Upper lobe of left lung (tissue), 6 donors: ENCODE measurements around the gene GLS. TPM values are rescaled to one million over a fixed set of nuclear protein-coding genes. Genes with fewer than 3 reads are reported as not detected.
"Not testable (repeated sequence)": the region's sequence is repeated elsewhere in the genome, so short reads cannot be mapped to it uniquely, and the experiment has no call there.

Experiments used
- ATAC-seq, 2 donors: fragments of 200-7000 bp; cut with Tn5 transposase; one replicate each; pipeline ENCODE4 v1.9.1; 2022; ENCODE audit warnings: mild to moderate bottlenecking in 2 of 2, moderate library complexity in 2 of 2; ENCODE audit not compliant: low FRiP score in 2 of 2
- DNase-seq, 2 donors: peaks; one replicate each; pipeline ENCODE4 v3.0.0-alpha.2; 2019 to 2020
- H3K27ac ChIP-seq, 4 donors: fragments of 200-600 bp; sonication (generic); one replicate each; pipeline ENCODE4 v1.5.1; 2016 to 2019
- H3K27me3 ChIP-seq, 4 donors: fragments of 200-600 bp; sonication (generic); one replicate each; pipeline ENCODE4 v1.5.1; 2017 to 2019
- H3K36me3 ChIP-seq, 4 donors: fragments of 200-600 bp; sonication (generic); one replicate each; pipeline ENCODE4 v1.5.1; 2016 to 2019
- H3K4me1 ChIP-seq, 4 donors: fragments of 200-600 bp; sonication (generic); one replicate each; pipeline ENCODE4 v1.5.1; 2018 to 2019
- H3K4me3 ChIP-seq, 4 donors: fragments of 200-600 bp; sonication (generic); one replicate each; pipeline ENCODE4 v1.5.1; 2017 to 2019; ENCODE audit warnings: mild to moderate bottlenecking in 2 of 4, moderate library complexity in 1 of 4
- H3K9me3 ChIP-seq, 4 donors: fragments of 200-600 bp; sonication (generic); one replicate each; pipeline ENCODE4 v1.5.1; 2018 to 2019
- EP300 ChIP-seq, 4 donors: sonication (generic); formaldehyde crosslinking; IDR thresholded peaks; one replicate each; pipeline ENCODE4 v1.5.1; 2017; ENCODE audit warnings: antibody characterized with exemption in 4 of 4, control low read depth in 2 of 4
- POLR2A ChIP-seq, 4 donors: fragments of 450-650 bp; IDR thresholded peaks; one replicate each; pipeline ENCODE4 v1.5.1; 2016 to 2017; ENCODE audit warnings: antibody characterized with exemption in 4 of 4, mild to moderate bottlenecking in 2 of 4
- POLR2AphosphoS5 ChIP-seq, 2 donors: sonication (generic); formaldehyde crosslinking; IDR thresholded peaks; one replicate each; pipeline ENCODE4 v1.5.1; 2017; ENCODE audit warnings: antibody characterized with exemption in 2 of 2
- WGBS, 2 donors: methylation state at CpG; one replicate each; pipeline ENCODE4 v1.1.5; 2017 to 2018; 5-methylcytosine and 5-hydroxymethylcytosine counted together
- total RNA-seq, 6 donors: library from RNA; depleted of rRNA in 4 of 6; stranded (reverse); fragments of >200 nt in 4 of 6; gene quantifications; one replicate each; pipeline versions ENCODE4 v1.1.0 to v1.2.1, GENCODE V29; 2016 to 2021
- TF ChIP-seq, protein P1 (sequence below), 6 experiments: fragments of 450-650 bp in 4 of 6; fragments of 200-600 bp in 2 of 6; sonication (generic) in 2 of 6; IDR thresholded peaks; one replicate each; pipeline ENCODE4 v1.5.1; 2016 to 2019; ENCODE audit warnings: antibody characterized with exemption in 6 of 6
- donor health status: DM: no; HTN: no; CAD: no; lungs with moderate emphysema.
- donor health status: DM: no; HTN: yes; CAD: no; lungs with severe emphysema.

Gene GLS
- total RNA-seq, 6 donors from 2014 or later, result 126 to 401 (median 189) TPM

DNA sequence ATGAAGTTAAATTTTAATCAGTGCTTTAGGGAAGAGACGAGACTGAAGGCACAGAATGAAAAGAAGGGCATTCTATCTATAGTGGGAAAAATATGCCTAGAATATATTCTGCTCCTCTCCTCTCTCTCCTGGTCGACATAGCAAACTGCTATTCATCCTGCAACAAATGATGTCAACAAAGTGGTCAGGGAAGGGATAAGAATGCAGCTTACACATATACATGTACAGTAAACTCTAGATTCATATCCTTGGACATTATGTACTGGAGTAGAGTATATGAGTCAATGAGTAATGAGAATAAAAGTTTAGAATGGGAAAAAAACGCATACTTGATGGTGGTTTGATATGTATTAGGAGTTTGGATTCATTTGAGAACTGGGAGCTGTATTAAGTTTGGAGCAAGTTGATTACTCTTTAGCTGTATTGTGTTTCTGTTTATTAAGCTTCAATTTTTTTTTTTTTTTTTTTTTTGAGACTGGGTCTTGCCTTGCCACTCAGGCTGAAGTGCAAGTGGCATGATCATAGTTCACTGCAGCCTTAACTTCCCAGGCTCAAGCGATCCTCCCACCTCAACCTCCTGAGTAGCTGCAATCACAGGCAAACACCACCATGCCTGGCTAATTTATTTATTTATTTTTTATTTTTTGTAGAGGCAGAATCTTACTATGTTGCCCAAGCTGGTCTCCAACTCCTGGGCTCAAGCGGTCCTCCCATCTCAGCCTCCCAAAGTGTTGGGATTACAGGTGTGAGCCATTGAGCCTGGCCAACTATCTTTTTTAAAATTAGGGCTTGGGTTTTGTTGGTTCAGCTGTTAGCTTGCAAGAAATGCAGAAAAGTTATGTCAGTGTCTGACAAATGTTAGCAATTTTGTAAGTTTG is 79.5 kb downstream of the GLS start:
- no peak overlapping the region for H3K27ac ChIP-seq
- TF ChIP-seq POLR2A (IDR thresholded peaks at IDR 0.05) (no peak), EP300 (IDR thresholded peaks at IDR 0.05) (no peak), POLR2AphosphoS5 (IDR thresholded peaks at IDR 0.05) (no peak)
- TF ChIP-seq, protein P1, sequence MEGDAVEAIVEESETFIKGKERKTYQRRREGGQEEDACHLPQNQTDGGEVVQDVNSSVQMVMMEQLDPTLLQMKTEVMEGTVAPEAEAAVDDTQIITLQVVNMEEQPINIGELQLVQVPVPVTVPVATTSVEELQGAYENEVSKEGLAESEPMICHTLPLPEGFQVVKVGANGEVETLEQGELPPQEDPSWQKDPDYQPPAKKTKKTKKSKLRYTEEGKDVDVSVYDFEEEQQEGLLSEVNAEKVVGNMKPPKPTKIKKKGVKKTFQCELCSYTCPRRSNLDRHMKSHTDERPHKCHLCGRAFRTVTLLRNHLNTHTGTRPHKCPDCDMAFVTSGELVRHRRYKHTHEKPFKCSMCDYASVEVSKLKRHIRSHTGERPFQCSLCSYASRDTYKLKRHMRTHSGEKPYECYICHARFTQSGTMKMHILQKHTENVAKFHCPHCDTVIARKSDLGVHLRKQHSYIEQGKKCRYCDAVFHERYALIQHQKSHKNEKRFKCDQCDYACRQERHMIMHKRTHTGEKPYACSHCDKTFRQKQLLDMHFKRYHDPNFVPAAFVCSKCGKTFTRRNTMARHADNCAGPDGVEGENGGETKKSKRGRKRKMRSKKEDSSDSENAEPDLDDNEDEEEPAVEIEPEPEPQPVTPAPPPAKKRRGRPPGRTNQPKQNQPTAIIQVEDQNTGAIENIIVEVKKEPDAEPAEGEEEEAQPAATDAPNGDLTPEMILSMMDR (IDR thresholded peaks at IDR 0.05), result no peak
- no peaks in the 10 kb centered on the region for H3K27me3 ChIP-seq
- peaks cover 0 to 5% (median 2%) of the 10 kb centered on the region in 4 donors for H3K9me3 ChIP-seq
- H3K36me3 ChIP-seq, result peaks cover 2 to 38% (median 17%) of the 10 kb centered on the region in 4 donors
- no peak for ATAC-seq
- no peak overlapping the region for H3K4me3 ChIP-seq
- WGBS, 2 donors, result 80 to 81% methylated on average over 5 of the region's 5 CpGs
- H3K4me1 ChIP-seq, result peaks cover 0 to 5% (median 0%) of the 10 kb centered on the region in 4 donors
- no peak for DNase-seq

DNA sequence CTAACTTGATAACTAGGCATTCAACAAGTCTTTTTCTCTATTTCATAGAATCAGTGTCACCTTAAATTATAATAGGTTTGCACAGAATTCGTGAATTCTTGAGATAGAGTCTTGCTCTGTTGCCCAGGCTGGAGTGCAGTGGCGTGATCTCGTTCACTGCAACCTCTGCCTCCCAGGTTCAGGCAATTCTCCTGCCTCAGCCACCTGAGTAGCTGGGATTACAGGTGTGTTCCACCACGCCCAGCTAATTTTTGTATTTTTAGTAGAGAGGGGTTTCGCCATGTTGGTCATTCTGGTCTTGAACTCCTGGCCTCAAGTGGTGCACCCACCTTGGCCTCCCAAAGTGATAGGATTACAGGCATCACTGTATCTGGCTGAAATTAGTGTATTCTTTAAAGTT is 80.5 kb downstream of the GLS start:
- H3K36me3 ChIP-seq, result peaks cover 8 to 48% (median 22%) of the 10 kb centered on the region in 4 donors

DNA sequence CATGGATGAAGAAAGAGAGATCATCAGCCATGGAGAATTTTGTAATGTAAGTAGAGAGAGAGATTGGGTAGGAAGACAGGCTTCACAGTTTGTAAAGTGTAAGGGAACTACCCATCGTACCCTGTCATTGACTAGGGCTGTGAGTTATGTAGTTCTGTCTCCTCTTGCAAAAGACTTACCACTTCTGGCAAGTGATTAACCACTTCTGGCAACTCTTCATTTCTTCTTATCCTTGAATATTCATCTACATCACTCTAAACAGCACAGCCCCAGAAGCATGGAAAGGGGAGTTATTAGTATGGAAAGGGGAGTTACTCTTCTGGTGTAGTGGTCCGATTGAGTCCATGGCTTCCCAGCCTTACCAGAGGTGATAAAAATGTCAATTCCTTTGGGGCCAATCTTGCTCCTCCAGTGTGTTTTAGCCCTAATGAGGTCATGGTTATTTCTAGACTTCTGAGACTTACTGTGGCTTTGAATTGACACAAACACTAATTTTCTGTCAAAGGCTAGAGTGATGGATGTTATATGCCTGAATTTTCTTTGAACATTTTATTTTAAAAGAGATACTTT is 81.4 kb downstream of the GLS start:
- H3K36me3 ChIP-seq, result peaks cover 8 to 56% (median 22%) of the 10 kb centered on the region in 4 donors
- H3K27ac ChIP-seq, result no peak overlapping the region
- no peaks in the 10 kb centered on the region for H3K9me3 ChIP-seq
- no peaks in the 10 kb centered on the region for H3K27me3 ChIP-seq
- H3K4me3 ChIP-seq, result no peak overlapping the region
- H3K4me1 ChIP-seq, result peaks cover 0 to 5% (median 0%) of the 10 kb centered on the region in 4 donors
- no peak for DNase-seq
- peak in 1 of 2 donors; percentile 71 for ATAC-seq
- TF ChIP-seq POLR2AphosphoS5 (IDR thresholded peaks at IDR 0.05) (no peak), POLR2A (IDR thresholded peaks at IDR 0.05) (no peak), EP300 (IDR thresholded peaks at IDR 0.05) (no peak)
- TF ChIP-seq, protein P1 (IDR thresholded peaks at IDR 0.05), result no peak
- 66 to 70% methylated on average over 2 of the region's 2 CpGs for WGBS, 2 donors

More for the DNA sequence above, 80.5 kb downstream of the GLS start:
- H3K4me1 ChIP-seq, H3K4me3 ChIP-seq, DNase-seq, H3K27ac ChIP-seq, H3K9me3 ChIP-seq, H3K27me3 ChIP-seq, ATAC-seq: not testable (repeated sequence)
- WGBS, 2 donors, result 92 to 97% methylated on average over 5 of the region's 5 CpGs

DNA sequence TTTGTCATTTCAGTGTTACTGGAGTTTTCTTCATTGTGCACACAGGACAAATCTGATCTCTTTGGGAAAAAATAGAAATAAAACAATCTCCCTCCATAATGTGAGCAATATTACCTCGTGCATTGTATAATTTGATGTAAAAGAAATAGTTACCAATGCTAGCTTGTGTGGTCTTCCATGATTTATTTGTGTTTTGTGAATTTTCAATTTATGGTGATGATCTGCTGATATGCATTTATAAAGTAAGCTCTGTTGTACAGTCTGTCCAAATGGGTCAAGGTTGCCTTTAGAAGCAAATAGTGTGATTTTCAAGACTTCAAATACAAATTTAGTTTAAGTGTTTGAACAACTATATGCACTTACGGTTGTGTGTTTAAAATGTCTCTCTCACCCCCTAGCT is 82.5 kb downstream of the GLS start:
- H3K4me3 ChIP-seq, result no peak overlapping the region
- no peaks in the 10 kb centered on the region for H3K27me3 ChIP-seq
- H3K9me3 ChIP-seq, result no peaks in the 10 kb centered on the region
- H3K36me3 ChIP-seq, result peaks cover 8 to 66% (median 25%) of the 10 kb centered on the region in 4 donors
- H3K27ac ChIP-seq, result no peak overlapping the region
- TF ChIP-seq EP300 (IDR thresholded peaks at IDR 0.05) (no peak), POLR2AphosphoS5 (IDR thresholded peaks at IDR 0.05) (no peak), POLR2A (IDR thresholded peaks at IDR 0.05) (no peak)
- TF ChIP-seq, protein P1 (IDR thresholded peaks at IDR 0.05), result no peak
- DNase-seq (no peak), ATAC-seq (no peak)
- 70 to 72% methylated on average over 2 of the region's 2 CpGs for WGBS, 2 donors
- peaks cover 0 to 5% (median 0%) of the 10 kb centered on the region in 4 donors for H3K4me1 ChIP-seq

DNA sequence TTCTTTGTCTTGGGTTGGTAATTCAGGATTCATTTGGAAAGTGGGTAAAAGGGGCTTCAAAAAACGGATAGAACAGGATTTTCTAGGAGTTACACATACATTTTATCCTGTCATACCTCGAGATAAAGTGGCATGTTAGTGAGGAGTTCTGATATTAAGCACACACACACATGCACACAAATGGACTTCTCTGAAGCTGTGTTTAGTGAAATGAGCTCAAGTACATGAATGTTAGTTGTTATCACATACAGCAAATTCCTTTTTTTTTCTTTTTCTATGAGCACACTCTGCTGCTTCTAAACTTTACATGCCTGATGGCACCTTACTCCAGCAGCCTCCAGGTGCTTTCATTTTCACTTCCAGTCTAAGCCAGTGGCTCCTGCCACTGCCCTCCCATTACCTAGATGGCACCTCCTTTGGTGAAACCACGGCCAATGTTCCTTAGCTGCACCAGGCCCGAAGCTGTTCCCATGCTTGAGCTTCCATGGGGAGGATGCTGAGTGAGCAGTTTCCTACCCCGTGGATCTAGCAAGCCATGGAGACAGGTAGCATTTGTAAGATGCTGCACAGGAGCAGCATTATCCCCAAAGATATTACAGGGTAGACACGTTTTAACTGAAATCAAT is 83.7 kb downstream of the GLS start:
- no peak for ATAC-seq
- no peak for DNase-seq
- WGBS, 2 donors, result 74 to 80% methylated on average over 6 of the region's 6 CpGs
- Histone ChIP-seq H3K27me3 (no peaks in the 10 kb centered on the region), H3K27ac (peak overlapping the region in 2 of 4 donors; percentile 2 to 30), H3K4me3 (no peak overlapping the region), H3K36me3 (peaks cover 10 to 78% (median 34%) of the 10 kb centered on the region in 4 donors), H3K4me1 (peaks cover 0 to 5% (median 0%) of the 10 kb centered on the region in 4 donors), H3K9me3 (no peaks in the 10 kb centered on the region)
- TF ChIP-seq POLR2AphosphoS5 (IDR thresholded peaks at IDR 0.05) (no peak), EP300 (IDR thresholded peaks at IDR 0.05) (no peak), POLR2A (IDR thresholded peaks at IDR 0.05) (no peak)
- TF ChIP-seq, protein P1 (IDR thresholded peaks at IDR 0.05), result no peak
